HepG2 (cell line): ENCODE data around the gene YIF1A.

Experiments used
- FLYWCH1 ChIP-seq: sonication (generic); formaldehyde crosslinking; IDR thresholded peaks from 2 replicates; pipeline ENCODE4 v1.8.1; 2023; ENCODE audit warnings: mild to moderate bottlenecking, missing genetic modification reagents
- PCBP2 ChIP-seq: fragments of 200-400 bp; formaldehyde crosslinking; optimal IDR thresholded peaks from 2 replicates; pipeline ENCODE3; 2018; ENCODE audit warnings: low read length, low read depth; ENCODE audit not compliant: poor library complexity, severe bottlenecking
- RAD51 ChIP-seq: fragments of 450-650 bp; IDR thresholded peaks from 2 replicates; pipeline ENCODE4 v1.6.1; 2016; ENCODE audit warnings: borderline replicate concordance
- SNAPC5 ChIP-seq: sonication (generic); formaldehyde crosslinking; IDR thresholded peaks from 2 replicates; pipeline ENCODE4 v1.8.1; 2023; ENCODE audit warnings: mild to moderate bottlenecking, missing genetic modification reagents, borderline replicate concordance
- TCF12 ChIP-seq, 2 experiments: fragments of 450-650 bp in 1 of 2; sonication (generic) in 1 of 2; formaldehyde crosslinking in 1 of 2; IDR thresholded peaks; 2 replicates each; pipeline versions ENCODE4 v1.6.1 to v1.8.0; 2017 to 2022; ENCODE audit warnings: antibody characterized with exemption in 1 of 2, mild to moderate bottlenecking in 1 of 2, missing genetic modification reagents in 1 of 2, moderate library complexity in 1 of 2
- TRIM24 ChIP-seq: sonication (generic); formaldehyde crosslinking; IDR thresholded peaks from 2 replicates; pipeline ENCODE4 v1.8.0; 2022; ENCODE audit warnings: mild to moderate bottlenecking, missing genetic modification reagents
- ZNF10 ChIP-seq: sonication (generic); formaldehyde crosslinking; IDR thresholded peaks from 2 replicates; pipeline ENCODE4 v1.4.0; 2020; ENCODE audit warnings: mild to moderate bottlenecking, low read depth, missing genetic modification reagents, borderline replicate concordance
- ZNF740 ChIP-seq: sonication (generic); formaldehyde crosslinking; IDR thresholded peaks from 2 replicates; pipeline ENCODE4 v1.4.0; 2020; ENCODE audit warnings: missing genetic modification reagents
- TF ChIP-seq, protein P1 (sequence below): sonication (generic); formaldehyde crosslinking; IDR thresholded peaks from 2 replicates; pipeline ENCODE4 v1.5.0; 2020; ENCODE audit warnings: mild to moderate bottlenecking, missing genetic modification reagents, moderate library complexity
- TF ChIP-seq, protein P2 (sequence below): sonication (generic); formaldehyde crosslinking; IDR thresholded peaks from 2 replicates; pipeline ENCODE4 v1.5.0; 2020; ENCODE audit warnings: missing genetic modification reagents
- TF ChIP-seq, protein P3 (sequence below): sonication (generic); formaldehyde crosslinking; IDR thresholded peaks from 2 replicates; pipeline ENCODE4 v1.5.0; 2020; ENCODE audit warnings: missing genetic modification reagents

- TF ChIP-seq ZNF10 (CRISPR knock-in tag) (no peak), FLYWCH1 (CRISPR knock-in tag) (no peak), TCF12 (IDR thresholded peaks at IDR 0.05) (no peak), TCF12 (CRISPR knock-in tag; IDR thresholded peaks at IDR 0.05) (no peak), TRIM24 (CRISPR knock-in tag) (no peak), PCBP2 (no peak), ZNF740 (CRISPR knock-in tag) (no peak), RAD51 (no peak), SNAPC5 (CRISPR knock-in tag) (no peak)
- TF ChIP-seq, protein P1, sequence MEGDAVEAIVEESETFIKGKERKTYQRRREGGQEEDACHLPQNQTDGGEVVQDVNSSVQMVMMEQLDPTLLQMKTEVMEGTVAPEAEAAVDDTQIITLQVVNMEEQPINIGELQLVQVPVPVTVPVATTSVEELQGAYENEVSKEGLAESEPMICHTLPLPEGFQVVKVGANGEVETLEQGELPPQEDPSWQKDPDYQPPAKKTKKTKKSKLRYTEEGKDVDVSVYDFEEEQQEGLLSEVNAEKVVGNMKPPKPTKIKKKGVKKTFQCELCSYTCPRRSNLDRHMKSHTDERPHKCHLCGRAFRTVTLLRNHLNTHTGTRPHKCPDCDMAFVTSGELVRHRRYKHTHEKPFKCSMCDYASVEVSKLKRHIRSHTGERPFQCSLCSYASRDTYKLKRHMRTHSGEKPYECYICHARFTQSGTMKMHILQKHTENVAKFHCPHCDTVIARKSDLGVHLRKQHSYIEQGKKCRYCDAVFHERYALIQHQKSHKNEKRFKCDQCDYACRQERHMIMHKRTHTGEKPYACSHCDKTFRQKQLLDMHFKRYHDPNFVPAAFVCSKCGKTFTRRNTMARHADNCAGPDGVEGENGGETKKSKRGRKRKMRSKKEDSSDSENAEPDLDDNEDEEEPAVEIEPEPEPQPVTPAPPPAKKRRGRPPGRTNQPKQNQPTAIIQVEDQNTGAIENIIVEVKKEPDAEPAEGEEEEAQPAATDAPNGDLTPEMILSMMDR (CRISPR knock-in tag): no peak
- TF ChIP-seq, protein P2, sequence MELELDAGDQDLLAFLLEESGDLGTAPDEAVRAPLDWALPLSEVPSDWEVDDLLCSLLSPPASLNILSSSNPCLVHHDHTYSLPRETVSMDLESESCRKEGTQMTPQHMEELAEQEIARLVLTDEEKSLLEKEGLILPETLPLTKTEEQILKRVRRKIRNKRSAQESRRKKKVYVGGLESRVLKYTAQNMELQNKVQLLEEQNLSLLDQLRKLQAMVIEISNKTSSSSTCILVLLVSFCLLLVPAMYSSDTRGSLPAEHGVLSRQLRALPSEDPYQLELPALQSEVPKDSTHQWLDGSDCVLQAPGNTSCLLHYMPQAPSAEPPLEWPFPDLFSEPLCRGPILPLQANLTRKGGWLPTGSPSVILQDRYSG (CRISPR knock-in tag): no peak
- TF ChIP-seq, protein P3, sequence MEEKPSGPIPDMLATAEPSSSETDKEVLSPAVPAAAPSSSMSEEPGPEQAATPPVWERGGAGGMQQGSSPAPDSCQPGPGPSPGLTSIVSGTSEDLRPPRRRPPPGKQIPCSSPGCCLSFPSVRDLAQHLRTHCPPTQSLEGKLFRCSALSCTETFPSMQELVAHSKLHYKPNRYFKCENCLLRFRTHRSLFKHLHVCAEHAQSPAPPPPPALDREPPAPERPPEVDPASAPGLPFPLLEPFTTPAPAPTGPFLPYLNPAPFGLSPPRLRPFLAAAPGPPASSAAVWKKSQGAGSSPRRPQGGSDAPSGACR (CRISPR knock-in tag): no peak
These were observed 20.5 kb upstream of the YIF1A start for GRCh38 chr11:66309475-66309874.
